Measurements from ENCODE around the gene NR3C2.

GRCh38 chr4:148311526-148311925 is 130.7 kb downstream of the NR3C2 start:
- TF ChIP-seq CTCF (IDR thresholded peaks at IDR 0.05) (no peak), POLR2A (IDR thresholded peaks at IDR 0.05) (no peak)

Data from testis (tissue), 2 donors.